ENCODE results near the gene ERAS. TPM values are rescaled to one million over a fixed set of nuclear protein-coding genes. Genes with fewer than 3 reads are reported as not detected.
A peak's percentile ranks its signal among the peaks of the same experiment; 100 is the strongest.

Gene ERAS
- under 1 TPM; 0.54 to 0.70 TPM for total RNA-seq

- Mint-ChIP-seq H3K27ac (no peak within 1 kb of the TSS), H3K9me3 (no peaks in the 10 kb centered on the region), H3K4me3 (peak within 1 kb of the TSS; percentile 71), H3K4me1 (peaks cover 4% of the 10 kb centered on the region), H3K36me3 (peaks cover 12% of the 10 kb centered on the region), H3K27me3 (peaks cover 35% of the 10 kb centered on the region)
- peak; percentile 17 for DNase-seq
These were observed at the start of gene ERAS for GRCh38 chrX:48826135-48826875. Gene ERAS (plus strand): TSS chrX:48826513. CDS start chrX:48829124, 2,611 bp downstream.

- no peaks in the 10 kb centered on the region for H3K9me3 Mint-ChIP-seq
- H3K4me3 Mint-ChIP-seq: no peak overlapping the region
- no peaks in the 10 kb centered on the region for H3K4me1 Mint-ChIP-seq
- H3K27ac Mint-ChIP-seq: no peak overlapping the region
- H3K36me3 Mint-ChIP-seq: no peaks in the 10 kb centered on the region
- no peak for DNase-seq
- no peaks in the 10 kb centered on the region for H3K27me3 Mint-ChIP-seq
These were observed 49.4 kb upstream of the ERAS start for GRCh38 chrX:48776818-48777439.

GRCh38 chrX:48779399-48779798, 46.9 kb upstream of the ERAS start:
- Mint-ChIP-seq H3K27ac (no peak overlapping the region), H3K4me1 (no peaks in the 10 kb centered on the region), H3K9me3 (no peaks in the 10 kb centered on the region), H3K4me3 (no peak overlapping the region), H3K27me3 (no peaks in the 10 kb centered on the region), H3K36me3 (no peaks in the 10 kb centered on the region)
- DNase-seq: no peak

- H3K4me1 Mint-ChIP-seq: no peaks in the 10 kb centered on the region
- no peak overlapping the region for H3K27ac Mint-ChIP-seq
- no peak overlapping the region for H3K4me3 Mint-ChIP-seq
- no peak for DNase-seq
- H3K36me3 Mint-ChIP-seq: no peaks in the 10 kb centered on the region
- no peaks in the 10 kb centered on the region for H3K27me3 Mint-ChIP-seq
- H3K9me3 Mint-ChIP-seq: no peaks in the 10 kb centered on the region
These were observed 44.6 kb upstream of the ERAS start for GRCh38 chrX:48781705-48782104.

- no peak overlapping the region for H3K4me3 Mint-ChIP-seq
- no peaks in the 10 kb centered on the region for H3K27me3 Mint-ChIP-seq
- H3K36me3 Mint-ChIP-seq: no peaks in the 10 kb centered on the region
- no peak for DNase-seq
- no peaks in the 10 kb centered on the region for H3K9me3 Mint-ChIP-seq
- no peak overlapping the region for H3K27ac Mint-ChIP-seq
- H3K4me1 Mint-ChIP-seq: no peaks in the 10 kb centered on the region
These were observed 44.1 kb upstream of the ERAS start for GRCh38 chrX:48782216-48782615.

GRCh38 chrX:48782795-48783194, 43.5 kb upstream of the ERAS start:
- Mint-ChIP-seq H3K4me3 (no peak overlapping the region), H3K27me3 (no peaks in the 10 kb centered on the region), H3K9me3 (no peaks in the 10 kb centered on the region), H3K27ac (no peak overlapping the region), H3K36me3 (no peaks in the 10 kb centered on the region), H3K4me1 (no peaks in the 10 kb centered on the region)
- no peak for DNase-seq

- no peak overlapping the region for H3K27ac Mint-ChIP-seq
- no peak overlapping the region for H3K4me3 Mint-ChIP-seq
- no peaks in the 10 kb centered on the region for H3K27me3 Mint-ChIP-seq
- H3K4me1 Mint-ChIP-seq: peaks cover 2% of the 10 kb centered on the region
- no peaks in the 10 kb centered on the region for H3K36me3 Mint-ChIP-seq
- DNase-seq: no peak
- no peaks in the 10 kb centered on the region for H3K9me3 Mint-ChIP-seq
These were observed 41.6 kb upstream of the ERAS start for GRCh38 chrX:48784726-48785125.

GRCh38 chrX:48785186-48785539, 41.1 kb upstream of the ERAS start:
- no peaks in the 10 kb centered on the region for H3K9me3 Mint-ChIP-seq
- H3K27me3 Mint-ChIP-seq: no peaks in the 10 kb centered on the region
- H3K27ac Mint-ChIP-seq: no peak overlapping the region
- peaks cover 2% of the 10 kb centered on the region for H3K4me1 Mint-ChIP-seq
- no peak overlapping the region for H3K4me3 Mint-ChIP-seq
- no peaks in the 10 kb centered on the region for H3K36me3 Mint-ChIP-seq
- no peak for DNase-seq

GRCh38 chrX:48785540-48786214, 40.6 kb upstream of the ERAS start:
- Mint-ChIP-seq H3K9me3 (no peaks in the 10 kb centered on the region), H3K4me1 (peaks cover 2% of the 10 kb centered on the region), H3K27ac (no peak overlapping the region), H3K4me3 (no peak overlapping the region), H3K36me3 (no peaks in the 10 kb centered on the region), H3K27me3 (no peaks in the 10 kb centered on the region)
- DNase-seq: no peak

- Mint-ChIP-seq H3K36me3 (no peaks in the 10 kb centered on the region), H3K4me1 (peaks cover 2% of the 10 kb centered on the region), H3K4me3 (no peak within 1 kb of the TSS), H3K27ac (no peak within 1 kb of the TSS), H3K9me3 (no peaks in the 10 kb centered on the region), H3K27me3 (no peaks in the 10 kb centered on the region)
- DNase-seq: no peak
These were observed 39.9 kb upstream of the ERAS start, which contains the start of gene GATA1 for GRCh38 chrX:48786341-48786800. Gene GATA1 (plus strand): TSS chrX:48786590. CDS start chrX:48791110, 4,520 bp downstream.

GRCh38 chrX:48786825-48787504, 39.3 kb upstream of the ERAS start:
- no peak overlapping the region for H3K27ac Mint-ChIP-seq
- no peak for DNase-seq
- H3K27me3 Mint-ChIP-seq: no peaks in the 10 kb centered on the region
- peaks cover 2% of the 10 kb centered on the region for H3K4me1 Mint-ChIP-seq
- H3K9me3 Mint-ChIP-seq: no peaks in the 10 kb centered on the region
- no peak overlapping the region for H3K4me3 Mint-ChIP-seq
- no peaks in the 10 kb centered on the region for H3K36me3 Mint-ChIP-seq

GRCh38 chrX:48787505-48788443, 38.5 kb upstream of the ERAS start:
- Mint-ChIP-seq H3K4me1 (peaks cover 2% of the 10 kb centered on the region), H3K4me3 (no peak overlapping the region), H3K27ac (no peak overlapping the region), H3K36me3 (no peaks in the 10 kb centered on the region), H3K27me3 (no peaks in the 10 kb centered on the region), H3K9me3 (no peaks in the 10 kb centered on the region)
- no peak for DNase-seq

- no peak overlapping the region for H3K27ac Mint-ChIP-seq
- peaks cover 2% of the 10 kb centered on the region for H3K4me1 Mint-ChIP-seq
- no peak for DNase-seq
- no peaks in the 10 kb centered on the region for H3K36me3 Mint-ChIP-seq
- no peaks in the 10 kb centered on the region for H3K9me3 Mint-ChIP-seq
- H3K27me3 Mint-ChIP-seq: no peaks in the 10 kb centered on the region
- H3K4me3 Mint-ChIP-seq: no peak overlapping the region
These were observed 36.7 kb upstream of the ERAS start for GRCh38 chrX:48789366-48790220.

All from activated naive CD8-positive, alpha-beta T cell treated with anti-CD3 and anti-CD28 coated beads for 36 hours (primary cell).